ENCODE measurements around the gene TMEM260.

Gene TMEM260

GRCh38 chr14:56648508-56649301 lies 69.1 kb downstream of the TMEM260 start:
- Histone ChIP-seq H3K9me2 (replicated peaks; ENCODE audit: low read depth, low read length) (no peaks in the 10 kb centered on the region), H3K27me3 (ENCODE audit: insufficient read depth, low read length, poor library complexity, severe bottlenecking) (no peaks in the 10 kb centered on the region), H3K4me1 (ENCODE audit: insufficient read depth, low read length, poor library complexity, severe bottlenecking) (no peaks in the 10 kb centered on the region), H3K79me2 (ENCODE audit: insufficient read depth, low read length) (no peaks in the 10 kb centered on the region), H2AFZ (ENCODE audit: low read length) (no peak overlapping the region), H3F3A (ENCODE audit: low read depth) (no peaks in the 10 kb centered on the region; the same call in 1 of the 2 replicates), H4K20me1 (ENCODE audit: insufficient read depth, low read length, poor library complexity, severe bottlenecking) (no peaks in the 10 kb centered on the region), H3K4me2 (ENCODE audit: low read depth, low read length, poor library complexity, severe bottlenecking) (no peak overlapping the region), H3K9me3 (ENCODE audit: insufficient read depth, low read depth, low read length) (no peaks in the 10 kb centered on the region), H3K36me3 (ENCODE audit: insufficient read depth, low read length) (0 out of 2 replicates have a peak, but pooled peaks cover 6% of the 10 kb centered on the region), H3K9ac (ENCODE audit: low read depth, low read length, poor library complexity, severe bottlenecking) (no peak overlapping the region), H3K4me3 (ENCODE audit: low read length, poor library complexity, severe bottlenecking) (no peak overlapping the region)
- TF ChIP-seq CTCF (conservative IDR thresholded peaks at IDR 0.05; ENCODE audit: low read length) (no peak), EZH2phosphoT487 (IDR thresholded peaks at IDR 0.05; ENCODE audit: borderline replicate concordance) (no peak)

GRCh38 chr14:56649382-56649781 lies 69.8 kb downstream of the TMEM260 start:
- Histone ChIP-seq H3K27me3 (ENCODE audit: insufficient read depth, low read length, poor library complexity, severe bottlenecking) (no peaks in the 10 kb centered on the region), H3K9ac (ENCODE audit: low read depth, low read length, poor library complexity, severe bottlenecking) (no peak overlapping the region), H3K79me2 (ENCODE audit: insufficient read depth, low read length) (no peaks in the 10 kb centered on the region), H2AFZ (ENCODE audit: low read length) (no peak overlapping the region), H3K4me3 (ENCODE audit: low read length, poor library complexity, severe bottlenecking) (no peak overlapping the region), H3K4me1 (ENCODE audit: insufficient read depth, low read length, poor library complexity, severe bottlenecking) (no peaks in the 10 kb centered on the region), H3K4me2 (ENCODE audit: low read depth, low read length, poor library complexity, severe bottlenecking) (no peak overlapping the region), H3K9me2 (replicated peaks; ENCODE audit: low read depth, low read length) (no peaks in the 10 kb centered on the region), H3K9me3 (ENCODE audit: insufficient read depth, low read depth, low read length) (no peaks in the 10 kb centered on the region), H4K20me1 (ENCODE audit: insufficient read depth, low read length, poor library complexity, severe bottlenecking) (no peaks in the 10 kb centered on the region), H3F3A (ENCODE audit: low read depth) (no peaks in the 10 kb centered on the region; the same call in 1 of the 2 replicates), H3K36me3 (ENCODE audit: insufficient read depth, low read length) (0 out of 2 replicates have a peak, but pooled peaks cover 6% of the 10 kb centered on the region)
- TF ChIP-seq EZH2phosphoT487 (IDR thresholded peaks at IDR 0.05; ENCODE audit: borderline replicate concordance) (no peak), CTCF (conservative IDR thresholded peaks at IDR 0.05; ENCODE audit: low read length) (no peak)

GRCh38 chr14:56650048-56650447 lies 70.5 kb downstream of the TMEM260 start:
- TF ChIP-seq EZH2phosphoT487 (IDR thresholded peaks at IDR 0.05; ENCODE audit: borderline replicate concordance) (no peak), CTCF (conservative IDR thresholded peaks at IDR 0.05; ENCODE audit: low read length) (no peak)

More at GRCh38 chr14:56650048-56650447, 70.5 kb downstream of the TMEM260 start:
- Histone ChIP-seq H3K4me1 (ENCODE audit: insufficient read depth, low read length, poor library complexity, severe bottlenecking) (no peaks in the 10 kb centered on the region), H3K4me2 (ENCODE audit: low read depth, low read length, poor library complexity, severe bottlenecking) (no peak overlapping the region), H3K27me3 (ENCODE audit: insufficient read depth, low read length, poor library complexity, severe bottlenecking) (no peaks in the 10 kb centered on the region), H3F3A (ENCODE audit: low read depth) (no peaks in the 10 kb centered on the region; the same call in 1 of the 2 replicates), H3K4me3 (ENCODE audit: low read length, poor library complexity, severe bottlenecking) (no peak overlapping the region), H3K36me3 (ENCODE audit: insufficient read depth, low read length) (0 out of 2 replicates have a peak, but pooled peaks cover 6% of the 10 kb centered on the region), H3K9ac (ENCODE audit: low read depth, low read length, poor library complexity, severe bottlenecking) (no peak overlapping the region), H3K79me2 (ENCODE audit: insufficient read depth, low read length) (no peaks in the 10 kb centered on the region), H4K20me1 (ENCODE audit: insufficient read depth, low read length, poor library complexity, severe bottlenecking) (no peaks in the 10 kb centered on the region), H2AFZ (ENCODE audit: low read length) (no peak overlapping the region), H3K9me2 (replicated peaks; ENCODE audit: low read depth, low read length) (no peaks in the 10 kb centered on the region), H3K9me3 (ENCODE audit: insufficient read depth, low read depth, low read length) (no peaks in the 10 kb centered on the region)
